ENCODE data around the gene DGCR6L.
"Not testable (repeated sequence)": the region's sequence is repeated elsewhere in the genome, so short reads cannot be mapped to it uniquely, and the experiment has no call there.

Gene DGCR6L

DNA sequence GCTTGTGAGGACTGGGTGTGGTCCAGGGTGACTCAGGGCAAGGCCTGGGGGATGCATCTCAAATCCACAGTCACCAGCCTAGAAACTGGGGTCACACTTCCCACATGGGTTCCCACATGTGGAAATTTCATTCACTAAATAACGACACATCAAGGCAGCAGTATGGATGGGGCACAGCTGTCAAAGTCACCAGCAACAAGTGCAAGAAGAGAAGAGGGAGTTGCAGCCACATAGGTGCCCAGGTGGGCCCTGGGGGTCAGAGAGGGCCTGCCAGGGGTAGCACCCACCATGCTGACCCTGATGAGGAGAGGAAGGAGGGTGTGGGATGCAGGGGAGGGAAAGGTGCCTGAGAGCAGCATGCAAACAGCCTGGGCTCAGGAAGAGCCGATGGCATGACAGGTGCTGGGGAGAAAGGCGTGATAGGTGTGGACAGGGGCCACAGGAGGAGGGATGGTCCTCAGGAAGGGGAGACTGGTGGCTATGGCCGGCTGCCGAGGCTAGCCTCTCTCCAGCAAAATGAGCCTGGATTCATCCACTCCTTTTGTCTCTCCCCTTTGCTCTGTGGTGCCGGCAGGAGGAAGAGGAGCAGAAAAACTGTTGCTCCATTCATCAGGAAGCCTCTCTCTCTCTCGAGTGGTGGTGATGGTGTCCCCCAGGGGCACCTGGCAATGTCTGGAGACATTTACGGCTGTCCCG, 22.3 kb downstream of the DGCR6L start:
- DNase-seq, result no peak
- H3K36me3 Mint-ChIP-seq, result no peaks in the 10 kb centered on the region
- H3K27me3 Mint-ChIP-seq, result peaks cover 65% of the 10 kb centered on the region
- no peaks in the 10 kb centered on the region for H3K9me3 Mint-ChIP-seq
- CTCF ChIA-PET, result no interaction called here
- H3K27ac Mint-ChIP-seq, result peak overlapping the region; percentile 8
- peaks cover 18% of the 10 kb centered on the region for H3K4me1 Mint-ChIP-seq
- peak overlapping the region; percentile 46 for H3K4me3 Mint-ChIP-seq

GRCh38 chr22:20296598-20296997, 23.3 kb downstream of the DGCR6L start:
- Mint-ChIP-seq H3K9me3 (no peaks in the 10 kb centered on the region), H3K4me3 (no peak overlapping the region), H3K27me3 (peaks cover 55% of the 10 kb centered on the region), H3K4me1 (peaks cover 16% of the 10 kb centered on the region), H3K36me3 (no peaks in the 10 kb centered on the region), H3K27ac (no peak overlapping the region)
- DNase-seq, result no peak
- CTCF ChIA-PET, result interaction anchor here (1.4 kb wide), 1 partner anchor 12 kb away, joined by 5 read pairs; no protein-coding TSS in a partner anchor

DNA sequence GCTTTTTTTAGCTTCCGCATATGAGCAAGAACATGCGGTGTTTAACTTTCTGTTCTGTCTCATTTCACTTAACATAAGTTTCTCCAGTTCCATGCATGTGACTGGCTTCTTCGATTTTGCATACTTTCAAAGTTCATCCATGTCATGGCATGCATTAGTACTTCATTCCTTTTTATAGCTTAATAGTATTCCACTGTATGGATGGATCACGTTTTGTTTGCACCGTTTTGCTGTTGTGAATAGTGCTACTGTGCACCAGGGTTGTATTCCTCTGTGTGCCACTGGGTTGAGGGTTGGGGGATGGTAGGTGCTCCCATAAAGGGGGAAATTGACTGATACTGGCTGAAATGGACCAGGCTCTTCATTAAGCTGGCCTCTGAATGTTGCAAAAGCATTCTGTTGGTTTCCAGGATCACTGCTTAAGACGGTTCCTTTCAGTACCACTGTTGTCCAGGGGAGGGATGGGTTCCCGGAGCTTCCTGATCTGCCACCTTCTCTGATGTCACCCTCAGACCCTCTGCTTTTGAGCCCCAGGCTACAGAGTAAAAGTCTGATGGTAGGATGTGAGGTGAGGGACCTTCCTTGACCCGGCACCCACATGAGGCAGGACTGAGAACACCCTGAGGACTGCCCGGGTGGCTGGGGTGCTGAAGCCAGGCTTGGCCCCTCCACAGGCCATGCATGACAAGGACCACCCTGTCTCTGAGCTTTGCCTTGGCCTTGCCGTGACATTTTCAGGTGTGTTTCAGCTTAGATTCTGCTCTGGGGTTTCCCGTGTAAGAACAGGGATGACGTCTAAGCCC, 24.4 kb downstream of the DGCR6L start:
- H3K9me3 Mint-ChIP-seq, result no peaks in the 10 kb centered on the region
- peaks cover 47% of the 10 kb centered on the region for H3K27me3 Mint-ChIP-seq
- no peak for DNase-seq
- no peaks in the 10 kb centered on the region for H3K36me3 Mint-ChIP-seq
- H3K4me1 Mint-ChIP-seq, result peaks cover 10% of the 10 kb centered on the region
- no peak overlapping the region for H3K4me3 Mint-ChIP-seq
- CTCF ChIA-PET, result interaction anchor here (1.2 to 1.4 kb wide), 2 partner anchors 9 to 11 kb away, joined by 3 to 5 read pairs; no protein-coding TSS in a partner anchor
- H3K27ac Mint-ChIP-seq, result no peak overlapping the region

DNA sequence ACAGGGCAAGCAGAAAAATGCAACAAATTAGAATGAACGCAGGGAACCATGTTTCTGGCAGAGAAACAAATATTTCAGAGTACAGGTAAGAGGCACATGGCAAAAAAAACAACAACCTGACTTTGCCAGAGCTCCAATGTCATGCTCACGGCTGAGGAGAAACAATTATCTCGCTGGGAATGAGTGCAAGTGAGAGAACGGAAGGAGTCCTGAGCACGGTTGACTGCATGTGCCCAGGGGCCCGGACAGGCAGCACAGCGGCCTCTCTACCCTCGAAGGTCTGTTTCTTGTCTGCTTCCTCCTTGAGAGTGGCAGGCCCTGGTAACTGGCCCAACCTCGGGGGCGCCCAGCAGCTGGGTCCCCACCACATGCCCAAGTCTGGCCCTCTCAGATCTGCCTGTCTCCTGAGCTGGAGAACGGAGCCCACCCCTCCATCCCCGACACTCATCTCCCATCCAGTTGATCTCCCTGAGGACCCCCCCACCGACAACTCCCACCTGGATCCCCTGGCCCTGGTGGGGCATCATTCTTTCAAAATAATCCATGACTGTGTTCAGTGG, 27.1 kb downstream of the DGCR6L start:
- no peak overlapping the region for H3K27ac Mint-ChIP-seq
- no peak for DNase-seq
- H3K27me3 Mint-ChIP-seq, result peaks cover 34% of the 10 kb centered on the region
- H3K9me3 Mint-ChIP-seq, result no peaks in the 10 kb centered on the region
- H3K4me1 Mint-ChIP-seq, result peaks cover 2% of the 10 kb centered on the region
- H3K4me3 Mint-ChIP-seq, result no peak overlapping the region
- H3K36me3 Mint-ChIP-seq, result no peaks in the 10 kb centered on the region
- CTCF ChIA-PET, result no interaction called here

DNA sequence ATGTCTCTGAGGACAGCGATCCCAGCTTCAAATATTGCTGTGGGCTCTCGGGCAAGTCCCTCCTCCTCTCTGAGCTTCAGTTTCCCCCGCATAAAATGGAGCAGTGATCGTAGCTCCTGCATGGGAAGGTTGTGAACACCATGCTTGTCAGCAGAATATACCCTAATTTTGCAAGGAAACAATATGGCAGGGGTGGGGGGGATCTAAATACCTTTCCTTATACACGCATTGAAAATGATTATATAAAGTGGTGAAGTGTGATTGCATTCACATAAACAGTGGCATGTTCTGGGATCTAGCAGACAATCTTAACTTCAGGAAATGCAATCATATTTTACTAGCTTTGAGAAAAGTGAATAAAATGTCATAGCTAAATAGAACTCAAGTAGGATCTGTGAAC, 27.8 kb downstream of the DGCR6L start:
- H3K27ac Mint-ChIP-seq, result no peak overlapping the region
- H3K9me3 Mint-ChIP-seq, result no peaks in the 10 kb centered on the region
- DNase-seq, result no peak
- H3K4me3 Mint-ChIP-seq, result no peak overlapping the region
- CTCF ChIA-PET, result no interaction called here
- H3K27me3 Mint-ChIP-seq, result peaks cover 28% of the 10 kb centered on the region
- H3K36me3 Mint-ChIP-seq, result no peaks in the 10 kb centered on the region
- no peaks in the 10 kb centered on the region for H3K4me1 Mint-ChIP-seq

- CTCF ChIA-PET, result no interaction called here
- H3K36me3 Mint-ChIP-seq, result no peaks in the 10 kb centered on the region
- H3K9me3 Mint-ChIP-seq, result no peaks in the 10 kb centered on the region
- H3K4me1 Mint-ChIP-seq, result no peaks in the 10 kb centered on the region
- no peak overlapping the region for H3K27ac Mint-ChIP-seq
- H3K27me3 Mint-ChIP-seq, result peaks cover 28% of the 10 kb centered on the region
- DNase-seq, result no peak
- no peak overlapping the region for H3K4me3 Mint-ChIP-seq
These were observed 28.2 kb downstream of the DGCR6L start for GRCh38 chr22:20291604-20292063.

DNA sequence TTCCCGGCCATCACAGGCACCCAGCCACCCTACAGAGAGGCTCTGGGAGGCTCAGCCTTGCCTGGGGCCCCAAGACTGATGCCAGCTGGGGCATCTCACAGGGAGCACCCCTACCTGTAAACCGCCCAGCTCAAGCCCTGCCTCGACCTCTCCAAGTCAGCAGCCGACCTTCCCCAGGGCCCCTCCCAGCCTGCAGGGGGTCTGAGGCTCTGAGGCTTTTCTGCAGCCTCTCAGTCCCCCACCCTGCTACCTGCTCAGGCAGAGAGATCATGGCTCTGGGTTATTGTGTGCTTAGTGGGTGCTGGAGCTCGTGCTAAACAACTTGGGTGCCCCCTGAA, 28.6 kb downstream of the DGCR6L start:
- CTCF ChIA-PET, result no interaction called here
- Mint-ChIP-seq H3K9me3 (no peaks in the 10 kb centered on the region), H3K4me1 (no peaks in the 10 kb centered on the region), H3K27me3 (peaks cover 29% of the 10 kb centered on the region), H3K36me3 (no peaks in the 10 kb centered on the region), H3K4me3 (no peak overlapping the region), H3K27ac (no peak overlapping the region)
- no peak for DNase-seq

GRCh38 chr22:20290578-20291248, 29.1 kb downstream of the DGCR6L start:
- Mint-ChIP-seq H3K27ac (no peak overlapping the region), H3K9me3 (no peaks in the 10 kb centered on the region), H3K4me1 (no peaks in the 10 kb centered on the region), H3K27me3 (peaks cover 26% of the 10 kb centered on the region), H3K36me3 (no peaks in the 10 kb centered on the region), H3K4me3 (no peak overlapping the region)
- DNase-seq, result no peak
- CTCF ChIA-PET, result no interaction called here

DNA sequence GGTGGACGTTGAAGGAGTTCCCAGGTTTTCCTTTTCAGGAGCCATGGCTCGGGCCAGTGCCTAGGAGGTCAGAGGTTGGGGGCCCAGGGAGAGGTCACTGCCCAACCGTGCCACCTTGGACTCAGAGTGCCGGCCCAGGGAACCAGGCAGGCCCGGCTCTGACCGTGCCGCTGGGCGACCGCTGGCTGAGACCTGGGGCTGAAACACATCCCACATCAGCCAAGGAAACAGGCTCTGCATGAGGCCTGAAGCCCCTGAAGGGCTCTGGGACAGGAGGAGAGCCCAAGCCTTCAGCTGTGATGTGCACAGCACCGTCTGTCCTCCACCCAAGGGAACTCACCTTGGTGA, 29.8 kb downstream of the DGCR6L start:
- no peak overlapping the region for H3K4me3 Mint-ChIP-seq
- H3K27me3 Mint-ChIP-seq, result peaks cover 23% of the 10 kb centered on the region
- no peak for DNase-seq
- CTCF ChIA-PET, result no interaction called here
- H3K4me1 Mint-ChIP-seq, result no peaks in the 10 kb centered on the region
- no peak overlapping the region for H3K27ac Mint-ChIP-seq
- H3K36me3 Mint-ChIP-seq, result no peaks in the 10 kb centered on the region
- no peaks in the 10 kb centered on the region for H3K9me3 Mint-ChIP-seq

- not testable (repeated sequence) for H3K4me1 Mint-ChIP-seq, DNase-seq, H3K27ac Mint-ChIP-seq, H3K9me3 Mint-ChIP-seq, H3K4me3 Mint-ChIP-seq, H3K36me3 Mint-ChIP-seq
- H3K27me3 Mint-ChIP-seq, result peaks cover 23% of the 10 kb centered on the region
- CTCF ChIA-PET, result interaction anchor here (1.1 kb wide), 1 partner anchor 132 kb away, joined by 3 read pairs; no protein-coding TSS in a partner anchor
These were observed 30.4 kb downstream of the DGCR6L start for GRCh38 chr22:20289182-20290044.

DNA sequence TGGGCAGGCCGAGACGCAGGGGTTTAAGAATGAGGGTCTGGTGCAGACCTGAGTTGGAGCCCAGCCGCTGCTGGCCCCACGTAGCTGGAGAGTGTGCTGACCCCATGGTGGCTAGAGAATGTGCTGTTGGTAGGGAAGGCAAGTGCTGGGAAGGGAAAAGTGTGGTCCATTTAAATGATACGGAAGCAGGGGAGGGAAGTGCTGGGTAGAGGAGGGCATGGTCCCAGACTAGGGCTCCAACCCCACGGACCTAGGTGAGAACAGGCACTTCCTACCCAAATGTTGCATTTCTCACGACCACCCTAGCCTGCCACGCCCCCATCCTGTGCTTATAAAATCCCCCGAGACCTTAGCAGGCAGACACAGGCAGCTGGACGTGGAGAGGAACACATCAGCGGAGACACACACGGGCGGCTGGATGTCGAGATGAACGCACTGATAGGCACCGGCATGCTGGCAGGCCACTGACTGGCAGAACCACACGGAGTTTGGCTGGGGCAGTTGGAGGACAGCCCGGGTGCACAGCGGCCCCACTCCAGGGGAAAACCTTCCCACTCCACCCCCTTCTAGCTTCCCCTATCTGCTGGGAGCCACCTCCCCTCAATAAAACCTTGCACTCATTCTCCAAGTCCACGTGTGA, 33.0 kb downstream of the DGCR6L start:
- not testable (repeated sequence) for DNase-seq, H3K4me3 Mint-ChIP-seq, H3K36me3 Mint-ChIP-seq, H3K4me1 Mint-ChIP-seq, H3K9me3 Mint-ChIP-seq, H3K27ac Mint-ChIP-seq
- H3K27me3 Mint-ChIP-seq, result peaks cover 18% of the 10 kb centered on the region
- CTCF ChIA-PET, result interaction anchor here (0.7 to 1.1 kb wide), 3 partner anchors 8 to 130 kb away, joined by 3 to 4 read pairs (median 3); no protein-coding TSS in a partner anchor

DNA sequence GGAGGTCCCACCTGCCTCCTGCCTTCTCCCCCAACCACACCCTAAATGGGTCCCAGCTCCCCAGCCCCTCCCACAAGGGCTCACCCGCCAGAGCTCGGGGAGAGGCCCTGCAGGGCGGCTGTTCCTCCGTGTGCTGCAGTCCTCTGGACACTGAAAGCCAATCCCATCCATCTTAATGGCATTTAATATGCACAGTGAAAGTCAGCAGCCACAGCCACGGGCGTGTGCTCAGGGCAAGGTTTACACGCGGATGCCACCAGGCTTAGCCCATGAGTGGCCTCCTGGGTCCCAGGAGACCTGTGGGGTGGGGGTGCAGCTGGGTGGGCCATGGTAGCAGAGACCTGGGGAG, 33.6 kb downstream of the DGCR6L start:
- H3K4me3 Mint-ChIP-seq, H3K36me3 Mint-ChIP-seq, H3K4me1 Mint-ChIP-seq, H3K27ac Mint-ChIP-seq, H3K9me3 Mint-ChIP-seq, DNase-seq: not testable (repeated sequence)
- peaks cover 18% of the 10 kb centered on the region for H3K27me3 Mint-ChIP-seq
- CTCF ChIA-PET, result interaction anchor here (0.8 to 1.1 kb wide), 3 partner anchors 9 to 130 kb away, joined by 3 to 8 read pairs (median 3); no protein-coding TSS in a partner anchor

Data from activated naive CD4-positive, alpha-beta T cell treated with anti-CD3 and anti-CD28 coated beads, Interleukin-2, amount 10 ng/mL, durations not matched to agents 7 days and 5 days (primary cell).